Measurements from ENCODE around the gene GRAPL.
"Not testable (repeated sequence)": the region's sequence is repeated elsewhere in the genome, so short reads cannot be mapped to it uniquely, and the experiment has no call there.

DNA sequence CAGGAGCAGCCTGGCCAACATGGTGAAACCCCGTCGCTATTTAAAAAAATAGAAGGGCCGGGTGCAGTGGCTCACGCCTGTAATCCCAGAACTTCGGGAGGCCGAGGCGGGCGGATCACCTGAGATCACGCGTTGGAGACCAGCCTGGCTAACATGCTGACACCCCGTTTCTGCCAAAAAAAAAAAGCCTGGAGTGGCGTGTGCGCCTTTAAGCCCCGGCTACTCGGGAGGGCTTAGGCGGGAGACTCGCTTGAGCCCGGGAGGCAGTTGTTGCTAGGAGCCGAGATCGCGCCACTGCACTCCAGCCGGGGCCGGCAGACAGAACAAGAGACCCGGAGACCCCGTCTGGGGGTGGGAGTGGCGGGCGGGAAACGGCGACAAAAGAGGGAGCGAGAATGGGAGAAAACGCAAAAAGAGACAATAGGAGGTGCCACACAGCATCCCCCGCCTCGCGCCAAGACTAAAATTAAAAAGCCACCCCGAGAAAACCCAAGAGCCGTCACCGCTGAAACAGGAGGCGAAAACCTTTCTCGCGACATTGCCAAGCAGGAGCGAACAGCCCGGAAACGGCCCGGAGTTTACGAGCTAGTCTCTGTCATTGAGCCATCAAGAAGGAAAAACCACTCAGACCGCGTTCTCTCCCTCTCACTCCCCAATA is 15.5 kb upstream of the GRAPL start:
- not testable (repeated sequence) for TF ChIP-seq CTCF (IDR thresholded peaks at IDR 0.05)
- TF ChIP-seq POLR2A (IDR thresholded peaks at IDR 0.05) = peak; percentile 69
